K562 (cell line): ENCODE results near the gene NHSL2. TPM values are rescaled to one million over a fixed set of nuclear protein-coding genes. Genes with fewer than 3 reads are reported as not detected.

Experiments used
- BCOR ChIP-seq: fragments of 450-650 bp; IDR thresholded peaks from 2 replicates; pipeline ENCODE4 v1.6.1; 2016
- CBX5 ChIP-seq: IDR thresholded peaks from 2 replicates; pipeline ENCODE4 v1.6.1; 2014; ENCODE audit warnings: low read depth, borderline replicate concordance
- GATA2 ChIP-seq: sonication (generic); formaldehyde crosslinking; IDR thresholded peaks from 2 replicates; pipeline ENCODE4 v1.4.0; 2020; ENCODE audit warnings: mild to moderate bottlenecking, missing genetic modification reagents
- GTF2A2 ChIP-seq: IDR thresholded peaks from 2 replicates; pipeline ENCODE4 v1.6.1; 2016; ENCODE audit warnings: mild to moderate bottlenecking, missing genetic modification characterization, missing compliant biosample characterization
- NR0B1 ChIP-seq: fragments of 450-650 bp; IDR thresholded peaks from one replicate; pipeline ENCODE4 v1.6.1; 2018; ENCODE audit warnings: mild to moderate bottlenecking, moderate library complexity; ENCODE audit not compliant: partially characterized antibody
- PTBP1 ChIP-seq: fragments of 200-400 bp; formaldehyde crosslinking; IDR thresholded peaks from 2 replicates; pipeline ENCODE4 v1.6.1; 2017; ENCODE audit warnings: low read depth, low read length
- TAL1 ChIP-seq: fragments of 450-650 bp; IDR thresholded peaks from 2 replicates; pipeline ENCODE4 v1.6.1; 2016; ENCODE audit warnings: mild to moderate bottlenecking
- XRCC4 ChIP-seq: IDR thresholded peaks from one replicate; pipeline ENCODE4 v1.6.1; 2011; ENCODE audit not compliant: insufficient read depth, insufficient read length; ENCODE audit errors: extremely low read depth
- ZBTB5 ChIP-seq: fragments of 450-650 bp; IDR thresholded peaks from 2 replicates; pipeline ENCODE4 v1.6.1; 2017; ENCODE audit warnings: antibody characterized with exemption
- ZFX ChIP-seq: sonication (generic); formaldehyde crosslinking; IDR thresholded peaks from 2 replicates; pipeline ENCODE4 v1.8.0; 2022; ENCODE audit warnings: mild to moderate bottlenecking, missing genetic modification reagents, moderate library complexity
- polyA plus RNA-seq, 8 experiments: library from polyadenylated mRNA; depleted of rRNA in 4 of 8; stranded (reverse) in 5 of 8; unstranded in 3 of 8; fragments of >200 nt; fragmentation: Nextera tagmentation in 2 of 8; fragmentation: Illumina TruSeq in 1 of 8; extraction: Ambion mirVana in 2 of 8; extraction: Trizol in 1 of 8; gene quantifications; 2 replicates each; pipeline versions ENCODE4 v1.2.1 to v1.2.3, GENCODE V29; 2011 to 2014; ENCODE audit warnings: inconsistent platforms in 1 of 8, missing spikeins in 1 of 8
- total RNA-seq, 7 experiments: library from RNA; depleted of rRNA in 6 of 7; stranded (reverse); fragments of >200 nt in 6 of 7; fragmentation: Illumina TruSeq in 2 of 7; extraction: Trizol in 2 of 7; gene quantifications; 2 replicates each; pipeline versions ENCODE4 v1.2.1 to v1.2.3, GENCODE V29; 2011 to 2021; ENCODE audit warnings: low replicate concordance in 1 of 7
- TF ChIP-seq, protein P1 (sequence below): fragments of 200-800 bp; sonication (Bioruptor generic); IDR thresholded peaks from 2 replicates; pipeline ENCODE4 v1.6.1; 2016; ENCODE audit warnings: missing genetic modification characterization, missing compliant biosample characterization
- TF ChIP-seq, protein P2 (sequence below): sonication (generic); formaldehyde crosslinking; IDR thresholded peaks from 2 replicates; pipeline ENCODE4 v1.9.0; 2022; ENCODE audit warnings: mild to moderate bottlenecking, missing genetic modification reagents
- TF ChIP-seq, protein P3 (sequence below): fragments of 450-650 bp; IDR thresholded peaks from 2 replicates; pipeline ENCODE4 v1.6.1; 2018; ENCODE audit warnings: mild to moderate bottlenecking, low read depth; ENCODE audit not compliant: partially characterized antibody

The NHSL2 gene
- total and polyA plus RNA-seq, 9 of the 15 experiments (the other 6 are each of a cell fraction or from before 2014, with no cell fraction given): 0.02 TPM; not detected in 8

DNA sequence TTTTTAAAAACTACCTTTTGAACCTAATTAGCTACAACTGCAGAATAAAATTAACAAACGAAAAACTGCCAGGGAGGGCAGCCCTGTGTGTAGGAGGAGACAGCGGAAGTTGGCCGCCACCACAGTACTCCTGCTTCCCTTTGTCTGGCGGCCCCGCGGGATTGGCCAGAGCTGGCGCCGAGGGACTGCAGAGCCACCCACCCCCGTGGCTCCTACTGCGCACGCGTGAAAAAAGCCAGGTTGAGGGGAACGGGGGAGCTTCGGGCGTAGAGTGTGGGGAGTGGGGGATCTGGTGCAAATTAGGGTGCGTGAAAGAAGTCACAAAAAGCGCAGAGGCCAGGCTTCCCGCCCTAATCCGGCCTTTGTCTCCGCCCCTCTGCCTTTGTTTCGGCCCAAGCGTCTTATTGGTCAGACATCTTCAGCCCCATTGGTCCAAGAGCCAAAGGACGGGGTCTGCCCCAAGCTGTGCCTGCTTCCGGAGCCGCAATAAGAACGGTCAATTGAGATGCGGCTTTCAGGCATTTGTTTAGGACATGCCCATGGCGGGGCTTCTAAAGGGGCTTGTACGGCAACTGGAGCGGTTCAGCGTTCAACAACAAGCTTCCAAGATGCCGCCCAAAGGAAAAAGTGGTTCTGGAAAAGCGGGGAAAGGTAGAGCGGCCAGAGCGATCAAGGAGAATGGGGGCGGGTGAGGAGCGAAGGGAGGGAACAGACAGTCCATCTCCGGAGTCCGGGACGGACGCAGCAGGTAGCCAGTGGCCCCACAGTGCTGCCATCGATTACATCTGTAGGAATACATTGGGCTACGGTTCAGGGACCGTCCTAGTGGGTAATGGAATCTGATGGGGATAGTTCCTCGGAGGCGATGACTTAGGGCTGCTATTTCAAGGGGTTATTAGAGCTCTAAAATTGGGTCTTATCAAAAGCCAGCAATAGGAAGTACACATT, 270.8 kb downstream of the NHSL2 start, which contains the start of gene PIN4 (continued):
- TF ChIP-seq GATA2 (CRISPR knock-in tag): no peak
- TF ChIP-seq GTF2A2 (tag): no peak
- no peak for TF ChIP-seq XRCC4
- 0 out of 2 replicates have a peak, but pooled peaks have one; percentile 7 for TF ChIP-seq TAL1
- no peak for TF ChIP-seq BCOR
- no peak for TF ChIP-seq NR0B1
- no peak for TF ChIP-seq PTBP1
- no peak for TF ChIP-seq ZBTB5
- TF ChIP-seq, protein P1, sequence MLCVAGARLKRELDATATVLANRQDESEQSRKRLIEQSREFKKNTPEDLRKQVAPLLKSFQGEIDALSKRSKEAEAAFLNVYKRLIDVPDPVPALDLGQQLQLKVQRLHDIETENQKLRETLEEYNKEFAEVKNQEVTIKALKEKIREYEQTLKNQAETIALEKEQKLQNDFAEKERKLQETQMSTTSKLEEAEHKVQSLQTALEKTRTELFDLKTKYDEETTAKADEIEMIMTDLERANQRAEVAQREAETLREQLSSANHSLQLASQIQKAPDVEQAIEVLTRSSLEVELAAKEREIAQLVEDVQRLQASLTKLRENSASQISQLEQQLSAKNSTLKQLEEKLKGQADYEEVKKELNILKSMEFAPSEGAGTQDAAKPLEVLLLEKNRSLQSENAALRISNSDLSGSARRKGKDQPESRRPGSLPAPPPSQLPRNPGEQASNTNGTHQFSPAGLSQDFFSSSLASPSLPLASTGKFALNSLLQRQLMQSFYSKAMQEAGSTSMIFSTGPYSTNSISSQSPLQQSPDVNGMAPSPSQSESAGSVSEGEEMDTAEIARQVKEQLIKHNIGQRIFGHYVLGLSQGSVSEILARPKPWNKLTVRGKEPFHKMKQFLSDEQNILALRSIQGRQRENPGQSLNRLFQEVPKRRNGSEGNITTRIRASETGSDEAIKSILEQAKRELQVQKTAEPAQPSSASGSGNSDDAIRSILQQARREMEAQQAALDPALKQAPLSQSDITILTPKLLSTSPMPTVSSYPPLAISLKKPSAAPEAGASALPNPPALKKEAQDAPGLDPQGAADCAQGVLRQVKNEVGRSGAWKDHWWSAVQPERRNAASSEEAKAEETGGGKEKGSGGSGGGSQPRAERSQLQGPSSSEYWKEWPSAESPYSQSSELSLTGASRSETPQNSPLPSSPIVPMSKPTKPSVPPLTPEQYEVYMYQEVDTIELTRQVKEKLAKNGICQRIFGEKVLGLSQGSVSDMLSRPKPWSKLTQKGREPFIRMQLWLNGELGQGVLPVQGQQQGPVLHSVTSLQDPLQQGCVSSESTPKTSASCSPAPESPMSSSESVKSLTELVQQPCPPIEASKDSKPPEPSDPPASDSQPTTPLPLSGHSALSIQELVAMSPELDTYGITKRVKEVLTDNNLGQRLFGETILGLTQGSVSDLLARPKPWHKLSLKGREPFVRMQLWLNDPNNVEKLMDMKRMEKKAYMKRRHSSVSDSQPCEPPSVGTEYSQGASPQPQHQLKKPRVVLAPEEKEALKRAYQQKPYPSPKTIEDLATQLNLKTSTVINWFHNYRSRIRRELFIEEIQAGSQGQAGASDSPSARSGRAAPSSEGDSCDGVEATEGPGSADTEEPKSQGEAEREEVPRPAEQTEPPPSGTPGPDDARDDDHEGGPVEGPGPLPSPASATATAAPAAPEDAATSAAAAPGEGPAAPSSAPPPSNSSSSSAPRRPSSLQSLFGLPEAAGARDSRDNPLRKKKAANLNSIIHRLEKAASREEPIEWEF (CRISPR knock-in tag): no peak
- TF ChIP-seq ZFX (CRISPR knock-in tag): peak; percentile 25; the same call in 1 of the 2 replicates
- TF ChIP-seq CBX5: no peak
- TF ChIP-seq, protein P2, sequence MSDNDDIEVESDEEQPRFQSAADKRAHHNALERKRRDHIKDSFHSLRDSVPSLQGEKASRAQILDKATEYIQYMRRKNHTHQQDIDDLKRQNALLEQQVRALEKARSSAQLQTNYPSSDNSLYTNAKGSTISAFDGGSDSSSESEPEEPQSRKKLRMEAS (CRISPR knock-in tag): peak; percentile 39; the same call in 1 of the 2 replicates
- TF ChIP-seq, protein P3, sequence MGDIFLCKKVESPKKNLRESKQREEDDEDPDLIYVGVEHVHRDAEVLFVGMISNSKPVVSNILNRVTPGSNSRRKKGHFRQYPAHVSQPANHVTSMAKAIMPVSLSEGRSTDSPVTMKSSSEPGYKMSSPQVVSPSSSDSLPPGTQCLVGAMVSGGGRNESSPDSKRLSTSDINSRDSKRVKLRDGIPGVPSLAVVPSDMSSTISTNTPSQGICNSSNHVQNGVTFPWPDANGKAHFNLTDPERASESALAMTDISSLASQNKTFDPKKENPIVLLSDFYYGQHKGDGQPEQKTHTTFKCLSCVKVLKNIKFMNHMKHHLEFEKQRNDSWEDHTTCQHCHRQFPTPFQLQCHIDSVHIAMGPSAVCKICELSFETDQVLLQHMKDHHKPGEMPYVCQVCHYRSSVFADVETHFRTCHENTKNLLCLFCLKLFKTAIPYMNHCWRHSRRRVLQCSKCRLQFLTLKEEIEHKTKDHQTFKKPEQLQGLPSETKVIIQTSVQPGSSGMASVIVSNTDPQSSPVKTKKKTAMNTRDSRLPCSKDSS: no peak
